ENCODE data around the gene IL5.

IL5 gene

DNA sequence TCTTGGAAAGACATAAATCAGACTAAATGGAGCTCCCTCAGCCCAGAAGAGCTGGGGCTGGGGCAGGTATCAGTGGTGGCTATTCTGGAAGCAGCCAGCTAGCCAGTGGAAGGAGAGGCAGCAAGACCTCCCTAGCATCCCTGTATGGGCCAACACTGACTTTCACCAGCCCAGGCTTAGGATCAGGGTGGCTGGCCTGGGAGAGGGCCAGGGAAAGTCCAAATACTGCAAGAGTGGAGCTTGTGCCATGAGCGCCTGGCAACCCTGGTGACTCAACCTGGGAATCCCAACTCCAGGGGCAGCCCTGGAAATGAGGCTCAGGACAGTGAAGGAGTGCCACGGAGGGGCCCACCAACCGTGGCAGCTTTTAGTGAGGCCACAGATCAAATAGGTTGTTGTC is 45.2 kb downstream of the IL5 start:
- no peak for DNase-seq

DNA sequence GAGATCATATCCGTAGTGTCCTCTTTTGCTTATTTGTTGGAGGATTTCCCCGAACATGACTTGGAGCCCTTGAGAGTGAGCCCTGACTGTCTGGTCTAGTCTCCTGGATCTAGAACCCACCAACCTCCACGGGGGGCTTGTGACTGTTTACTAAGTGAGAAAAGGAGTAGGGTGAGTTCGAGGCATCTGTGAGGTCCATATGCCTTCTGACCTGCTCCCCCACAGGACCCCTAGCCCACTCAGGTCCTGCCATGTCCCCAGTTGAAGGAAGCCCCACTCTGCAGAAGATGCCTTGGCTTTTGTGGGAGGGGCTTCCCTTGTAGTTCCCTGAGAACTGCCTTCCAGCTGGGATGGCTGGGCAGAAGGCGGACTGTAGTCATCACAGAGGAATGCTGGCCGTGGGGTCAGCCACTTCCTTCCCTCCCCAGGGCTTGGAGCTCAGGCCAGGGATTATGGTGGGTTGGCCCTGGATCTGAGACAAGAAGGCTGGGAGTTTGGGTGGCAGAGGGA is 45.8 kb downstream of the IL5 start:
- DNase-seq: no peak

DNA sequence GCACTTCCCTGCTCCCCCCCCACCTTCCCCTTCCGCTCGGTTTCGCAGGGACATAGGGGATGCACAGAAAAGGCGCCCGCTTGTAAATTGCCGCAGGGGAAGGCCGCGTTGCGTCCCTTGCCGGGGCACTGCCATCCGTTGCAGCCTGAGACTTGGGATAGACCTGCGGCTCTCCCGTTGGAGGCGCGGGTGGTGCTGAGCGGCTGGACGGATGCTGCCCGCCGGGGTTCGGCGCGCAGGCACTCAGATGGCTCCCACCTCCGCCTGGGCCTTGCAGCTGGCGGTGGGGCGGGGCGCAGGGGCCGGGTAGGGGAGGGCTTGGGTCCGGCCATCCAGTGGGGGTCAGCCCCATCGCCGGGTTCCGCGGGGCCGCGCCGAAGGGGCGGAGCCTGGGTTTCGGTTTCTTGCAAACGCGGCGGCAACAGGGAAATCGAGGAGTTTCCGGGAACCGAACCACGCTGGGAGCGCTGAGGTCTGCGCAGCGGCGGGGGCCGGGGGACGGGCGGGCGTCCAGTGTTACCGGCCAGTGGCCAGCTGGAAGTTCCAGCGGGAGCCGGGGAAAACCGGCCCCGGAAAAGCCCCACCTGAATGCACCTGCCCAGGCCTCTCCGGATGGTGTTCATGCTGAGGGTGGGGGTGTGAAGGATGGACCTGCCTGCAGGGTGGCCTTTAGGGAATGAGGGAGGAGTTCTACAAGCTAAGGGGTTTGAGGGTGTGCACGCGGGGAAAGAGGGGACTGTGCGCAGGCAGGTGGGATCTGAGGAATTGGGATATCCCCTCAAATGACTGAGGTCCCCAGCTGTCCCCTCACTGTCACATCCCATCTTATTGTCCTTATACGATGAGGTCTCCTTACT is 46.5 kb downstream of the IL5 start:
- peak; percentile 95 for DNase-seq

DNA sequence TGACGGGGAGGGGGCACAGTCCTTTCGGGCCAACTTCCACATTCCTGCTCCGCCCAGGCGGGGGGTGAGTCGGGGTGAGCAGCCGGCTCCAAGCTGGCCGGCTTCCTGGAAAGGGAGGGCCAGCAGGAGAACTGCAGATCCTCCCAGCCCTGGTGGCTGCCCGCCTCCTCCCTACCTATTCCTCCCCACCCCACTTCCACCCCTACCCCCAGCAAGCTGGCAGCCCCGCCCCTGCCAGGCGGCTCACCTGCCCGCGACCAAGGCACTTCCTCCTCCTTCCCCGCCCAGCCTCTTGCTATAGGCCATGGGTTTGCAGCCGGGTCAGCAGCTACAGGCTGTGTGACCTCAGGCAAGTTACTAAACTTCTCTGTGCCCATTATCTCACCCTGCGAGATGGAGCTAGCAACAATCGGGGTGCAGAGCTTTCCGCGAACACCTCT is 47.1 kb downstream of the IL5 start:
- peak; percentile 97 for DNase-seq

DNA sequence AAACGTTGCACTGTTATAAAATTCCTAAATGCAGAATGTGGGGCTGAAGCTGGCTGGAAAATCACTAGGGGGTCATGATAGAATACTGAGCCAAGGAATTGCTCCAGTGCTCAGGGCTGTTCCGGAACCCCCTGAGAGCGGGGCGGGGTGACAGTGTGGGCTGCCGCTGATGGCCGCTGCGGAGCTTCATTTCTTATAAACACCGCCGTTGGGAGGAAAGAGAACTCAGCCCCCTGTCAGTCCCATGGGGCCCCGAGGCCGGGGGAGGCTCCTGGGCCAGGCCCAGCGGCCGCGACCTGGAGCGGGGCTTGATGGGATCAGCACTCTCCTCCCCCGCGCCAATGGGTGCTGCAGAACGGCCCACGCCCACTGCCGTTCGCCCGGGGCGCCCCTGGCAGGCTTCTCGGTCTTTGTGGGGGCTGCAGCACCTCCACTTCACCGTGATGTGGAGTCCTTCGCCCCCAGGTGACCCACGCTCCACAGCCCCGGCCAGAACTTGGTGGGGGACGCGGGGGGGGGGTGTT is 47.6 kb downstream of the IL5 start:
- peak; percentile 97 for DNase-seq

DNA sequence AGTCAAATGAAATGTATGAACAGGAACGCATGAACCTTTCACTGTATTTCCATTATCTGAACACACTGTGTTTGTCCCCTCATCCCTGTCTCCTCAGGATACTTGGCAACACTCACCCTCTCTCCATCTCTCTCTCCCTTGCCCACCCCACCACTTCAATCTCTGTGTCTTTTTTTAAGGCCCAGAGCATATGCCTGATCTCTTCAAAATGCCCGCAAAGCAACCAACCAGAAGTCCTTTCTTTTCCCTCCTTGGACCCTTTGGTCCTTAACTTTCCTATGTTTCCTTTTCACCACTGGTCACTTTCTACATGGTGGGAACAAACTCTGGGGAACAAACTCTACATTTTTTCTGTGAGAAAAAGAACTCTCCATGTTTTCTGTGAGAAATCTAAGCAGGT is 49.5 kb downstream of the IL5 start:
- DNase-seq: no peak

DNA sequence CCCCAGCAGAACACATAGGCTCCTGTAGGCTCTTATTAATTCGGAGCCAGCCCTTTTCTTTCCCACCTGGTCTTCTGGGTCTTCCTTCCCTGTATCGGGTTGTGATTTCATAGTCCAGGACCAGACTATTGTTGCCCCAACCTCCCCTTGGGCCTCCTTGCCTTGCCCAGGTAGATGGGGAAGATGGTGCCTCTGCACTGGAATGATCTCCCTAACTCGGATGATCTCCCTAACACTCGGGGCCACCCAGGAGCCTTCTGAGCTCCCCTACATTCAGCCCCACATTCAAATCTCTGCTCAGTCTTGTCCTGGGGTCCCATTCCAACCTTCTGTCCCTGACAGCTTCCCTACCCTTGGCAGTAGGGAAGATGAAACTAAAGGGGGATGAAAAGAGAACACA is 50.1 kb downstream of the IL5 start:
- DNase-seq: no peak

DNA sequence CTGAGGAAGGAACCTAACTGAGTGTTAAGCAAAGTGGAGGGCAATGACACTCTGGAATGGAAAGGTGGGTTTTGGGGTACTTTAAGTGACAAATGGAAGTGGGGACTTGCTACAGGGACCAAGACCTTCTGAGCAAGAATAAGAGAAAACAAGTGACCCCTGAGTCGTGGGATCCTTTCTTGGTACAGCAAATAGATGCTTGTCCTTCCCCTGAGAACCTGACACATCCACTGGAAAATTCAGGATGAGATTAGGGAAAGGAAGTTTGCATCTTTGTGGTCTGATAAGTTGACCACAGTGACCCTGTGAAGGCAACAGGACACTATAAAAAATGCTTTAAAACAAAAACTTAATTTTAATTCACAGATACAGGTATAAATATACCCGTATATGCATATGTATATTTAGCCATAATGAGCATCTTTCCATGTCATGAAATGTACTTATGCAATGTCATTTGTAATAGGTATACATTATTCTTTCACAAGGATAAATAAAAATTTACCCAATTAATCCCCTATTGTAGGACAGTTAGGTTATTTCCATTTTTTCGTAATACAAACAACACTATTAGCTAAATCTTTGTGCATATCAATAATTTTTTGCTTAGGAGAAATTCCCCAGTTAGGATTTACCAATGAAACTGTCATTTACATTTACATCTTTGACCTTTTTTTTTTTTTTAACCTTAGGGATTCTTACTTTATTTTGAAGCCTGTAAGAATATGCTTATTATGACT is 50.8 kb downstream of the IL5 start:
- peak; percentile 49 for DNase-seq
